SU-DHL-6 (cell line): ENCODE results near the gene TDRD1.

Source experiments
- H2AFZ ChIP-seq: fragments of 200-600 bp; sonication (generic); 2 replicates; pipeline ENCODE4 v1.6.1; 2014; ENCODE audit warnings: low read depth, mild to moderate bottlenecking, moderate library complexity, mixed read lengths, antibody characterized with exemption, low read length; ENCODE audit not compliant: severe bottlenecking
- H3F3A ChIP-seq: fragments of 200-600 bp; shearing (Covaris generic); 2 replicates; pipeline ENCODE4 v1.6.0; 2016; ENCODE audit warnings: antibody characterized with exemption, mild to moderate bottlenecking; ENCODE audit not compliant: insufficient read depth
- H3K27ac ChIP-seq: fragments of 200-600 bp; sonication (generic); 2 replicates; pipeline ENCODE4 v1.5.1; 2016; ENCODE audit warnings: low read depth, mild to moderate bottlenecking, low read length, moderate library complexity, mixed read lengths
- H3K27me3 ChIP-seq: fragments of 200-600 bp; sonication (generic), shearing (Covaris generic); 2 replicates; pipeline ENCODE4 v1.6.0; 2014; ENCODE audit warnings: mild to moderate bottlenecking, low read length
- H3K36me3 ChIP-seq: fragments of 200-600 bp; sonication (generic); 2 replicates; pipeline ENCODE4 v1.6.1; 2014; ENCODE audit warnings: mild to moderate bottlenecking, low read length, mixed read lengths
- H3K4me2 ChIP-seq: fragments of 300-600, 200-600 bp; shearing (Covaris generic), sonication (generic); 2 replicates; pipeline ENCODE4 v1.6.0; 2014; ENCODE audit warnings: low read length, low read depth, mild to moderate bottlenecking; ENCODE audit not compliant: poor library complexity, severe bottlenecking
- H3K4me3 ChIP-seq: fragments of 200-600 bp; sonication (generic); 2 replicates; pipeline ENCODE4 v1.5.1; 2014; ENCODE audit warnings: antibody characterized with exemption, low read length, mild to moderate bottlenecking, mixed read lengths; ENCODE audit not compliant: insufficient read depth, poor library complexity, severe bottlenecking
- H3K79me2 ChIP-seq: fragments of 200-600 bp; sonication (generic); 2 replicates; pipeline ENCODE4 v1.6.1; 2014; ENCODE audit warnings: mild to moderate bottlenecking, low read length, moderate library complexity; ENCODE audit not compliant: insufficient read depth
- H3K9ac ChIP-seq: fragments of 200-600 bp; sonication (generic); 2 replicates; pipeline ENCODE4 v1.7.0; 2014; ENCODE audit warnings: mild to moderate bottlenecking, low read length
- H3K9me2 ChIP-seq: fragments of 200-600 bp; sonication (generic); replicated peaks from 2 replicates; pipeline ENCODE4 v1.6.1; 2014; ENCODE audit warnings: low read length; ENCODE audit not compliant: insufficient read depth
- H3K9me3 ChIP-seq: fragments of 200-600 bp; sonication (generic); 2 replicates; pipeline ENCODE4 v1.6.1; 2014; ENCODE audit warnings: low read length, mixed read lengths; ENCODE audit not compliant: insufficient read depth
- H4K20me1 ChIP-seq: fragments of 200-600 bp; sonication (generic); 2 replicates; pipeline ENCODE4 v1.6.1; 2014; ENCODE audit warnings: low read depth, mild to moderate bottlenecking, antibody characterized with exemption, low read length, moderate library complexity, mixed read lengths
- CTCF ChIP-seq: fragments of 200-600 bp; sonication (generic); IDR thresholded peaks from one replicate; pipeline ENCODE4 v1.5.1; 2017; ENCODE audit warnings: antibody characterized with exemption, mild to moderate bottlenecking, low read length, moderate library complexity; ENCODE audit not compliant: insufficient read depth, poor library complexity, severe bottlenecking
- EZH2phosphoT487 ChIP-seq: fragments of 200-600 bp; sonication (generic), shearing (Covaris generic); conservative IDR thresholded peaks from 2 replicates; pipeline ENCODE4 v1.6.1; 2018; ENCODE audit warnings: mild to moderate bottlenecking, antibody characterized with exemption, low read length, moderate library complexity, mixed read lengths

The TDRD1 gene

GRCh38 chr10:114262496-114262895 lies 83.3 kb downstream of the TDRD1 start:
- TF ChIP-seq CTCF (no peak), EZH2phosphoT487 (no peak)
- Histone ChIP-seq H3K79me2 (no peaks in the 10 kb centered on the region), H3F3A (no peaks in the 10 kb centered on the region), H3K9me3 (no peaks in the 10 kb centered on the region), H3K27ac (no peak overlapping the region), H4K20me1 (no peaks in the 10 kb centered on the region), H2AFZ (no peak overlapping the region), H3K36me3 (no peaks in the 10 kb centered on the region), H3K4me3 (no peak overlapping the region), H3K27me3 (no peaks in the 10 kb centered on the region), H3K9ac (no peak overlapping the region), H3K9me2 (no peaks in the 10 kb centered on the region), H3K4me2 (no peak overlapping the region)

DNA sequence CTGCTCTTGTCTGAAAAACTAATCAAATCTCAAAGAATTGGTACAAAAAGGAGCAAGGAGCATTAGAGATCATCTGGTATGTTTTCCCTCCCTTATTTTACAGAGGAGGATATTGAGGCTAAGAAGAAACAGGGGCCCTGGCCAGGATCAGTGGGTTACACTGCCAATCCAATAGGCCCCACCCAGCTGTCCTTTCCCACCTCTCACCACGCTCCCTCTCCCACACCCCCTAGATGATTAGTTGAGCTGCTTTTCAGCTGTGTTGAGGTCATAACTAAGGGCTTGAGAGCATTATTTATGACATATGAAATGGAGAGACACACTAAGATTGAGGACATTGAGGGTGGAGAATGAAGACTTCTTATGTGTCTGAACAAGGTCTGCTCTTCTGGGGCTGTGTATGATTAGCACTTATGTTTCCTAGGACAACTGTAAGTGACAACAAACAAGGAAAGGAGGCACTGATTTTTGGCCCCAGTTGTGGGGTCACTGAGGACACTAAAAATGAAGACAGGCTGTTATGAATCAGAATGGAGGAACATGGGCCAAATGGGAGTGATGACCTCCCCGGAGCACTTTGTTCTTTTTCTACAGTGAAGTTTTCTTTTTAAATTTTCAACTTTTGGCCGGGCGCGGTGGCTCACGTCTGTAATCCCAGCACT lies 86.4 kb downstream of the TDRD1 start:
- Histone ChIP-seq H3K4me2 (no peak overlapping the region), H3K79me2 (no peaks in the 10 kb centered on the region), H2AFZ (no peak overlapping the region), H3K27ac (no peak overlapping the region), H3K9ac (no peak overlapping the region), H3F3A (no peaks in the 10 kb centered on the region), H3K4me3 (no peak overlapping the region), H3K27me3 (no peaks in the 10 kb centered on the region), H4K20me1 (no peaks in the 10 kb centered on the region), H3K9me3 (no peaks in the 10 kb centered on the region), H3K9me2 (no peaks in the 10 kb centered on the region), H3K36me3 (no peaks in the 10 kb centered on the region)
- TF ChIP-seq EZH2phosphoT487 (no peak), CTCF (no peak)

GRCh38 chr10:114266521-114266920 lies 87.4 kb downstream of the TDRD1 start:
- no peaks in the 10 kb centered on the region for H3F3A ChIP-seq
- H4K20me1 ChIP-seq: no peaks in the 10 kb centered on the region
- TF ChIP-seq EZH2phosphoT487 (no peak), CTCF (no peak)
- H2AFZ ChIP-seq: no peak overlapping the region
- H3K79me2 ChIP-seq: no peaks in the 10 kb centered on the region
- H3K9me3 ChIP-seq: no peaks in the 10 kb centered on the region
- H3K9ac ChIP-seq: no peak overlapping the region
- H3K4me3 ChIP-seq: no peak overlapping the region
- H3K27me3 ChIP-seq: no peaks in the 10 kb centered on the region
- H3K4me2 ChIP-seq: no peak overlapping the region
- H3K9me2 ChIP-seq: no peaks in the 10 kb centered on the region
- no peak overlapping the region for H3K27ac ChIP-seq
- no peaks in the 10 kb centered on the region for H3K36me3 ChIP-seq
